ENCODE measurements around the gene MYORG. TPM values are rescaled to one million over a fixed set of nuclear protein-coding genes. Genes with fewer than 3 reads are reported as not detected.

MYORG gene
- total RNA-seq, 1 donor, result 1.3 TPM

DNA sequence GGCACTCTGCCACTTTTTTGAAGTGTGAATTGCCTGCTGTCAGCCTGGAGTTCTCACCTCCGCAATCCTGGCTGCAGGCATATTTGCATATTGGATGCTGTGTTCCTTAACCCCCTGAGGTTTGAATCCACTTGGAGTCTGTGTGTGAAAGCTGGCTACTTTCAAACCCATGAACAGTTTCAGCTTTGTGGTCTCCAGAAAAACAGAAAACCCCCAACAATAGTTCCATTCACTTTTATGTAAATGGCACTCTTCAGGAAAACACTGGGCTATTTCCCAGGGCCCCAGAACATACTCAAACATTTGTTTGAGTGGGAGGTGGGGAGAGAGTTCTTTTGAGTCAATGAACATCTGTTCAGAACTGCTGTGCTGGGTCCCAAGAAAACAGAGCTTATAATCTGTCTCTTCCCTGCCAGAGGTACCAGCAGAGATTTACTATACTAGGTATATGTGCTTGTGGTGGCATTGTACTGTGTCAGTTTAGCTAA is 42.3 kb downstream of the MYORG start:
- DNase-seq (ENCODE audit: low read depth), result no peak
- TF ChIP-seq, protein P1, sequence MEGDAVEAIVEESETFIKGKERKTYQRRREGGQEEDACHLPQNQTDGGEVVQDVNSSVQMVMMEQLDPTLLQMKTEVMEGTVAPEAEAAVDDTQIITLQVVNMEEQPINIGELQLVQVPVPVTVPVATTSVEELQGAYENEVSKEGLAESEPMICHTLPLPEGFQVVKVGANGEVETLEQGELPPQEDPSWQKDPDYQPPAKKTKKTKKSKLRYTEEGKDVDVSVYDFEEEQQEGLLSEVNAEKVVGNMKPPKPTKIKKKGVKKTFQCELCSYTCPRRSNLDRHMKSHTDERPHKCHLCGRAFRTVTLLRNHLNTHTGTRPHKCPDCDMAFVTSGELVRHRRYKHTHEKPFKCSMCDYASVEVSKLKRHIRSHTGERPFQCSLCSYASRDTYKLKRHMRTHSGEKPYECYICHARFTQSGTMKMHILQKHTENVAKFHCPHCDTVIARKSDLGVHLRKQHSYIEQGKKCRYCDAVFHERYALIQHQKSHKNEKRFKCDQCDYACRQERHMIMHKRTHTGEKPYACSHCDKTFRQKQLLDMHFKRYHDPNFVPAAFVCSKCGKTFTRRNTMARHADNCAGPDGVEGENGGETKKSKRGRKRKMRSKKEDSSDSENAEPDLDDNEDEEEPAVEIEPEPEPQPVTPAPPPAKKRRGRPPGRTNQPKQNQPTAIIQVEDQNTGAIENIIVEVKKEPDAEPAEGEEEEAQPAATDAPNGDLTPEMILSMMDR (IDR thresholded peaks at IDR 0.05; ENCODE audit: insufficient read depth, low read length), result no peak
- no peak overlapping the region for H3K4me3 ChIP-seq (ENCODE audit: low read depth, low read length)

DNA sequence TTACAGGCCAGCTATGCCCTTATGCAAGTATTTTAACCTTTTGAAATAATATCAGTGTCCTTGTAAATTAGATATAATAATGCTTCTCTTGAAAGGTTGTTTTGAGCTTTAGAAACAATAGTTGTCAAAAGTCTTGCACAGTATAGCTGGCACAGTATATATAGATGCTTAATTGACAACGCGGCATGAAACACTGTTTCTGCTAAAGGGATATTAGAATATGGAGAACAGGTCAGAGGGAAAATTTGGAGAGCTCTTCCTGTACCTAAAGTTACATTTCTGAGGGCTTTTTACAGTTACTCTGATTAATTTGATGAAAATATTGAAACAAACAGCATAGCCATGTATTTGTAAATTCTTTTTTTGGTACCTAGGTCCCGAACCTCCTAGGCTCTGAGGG is 42.9 kb downstream of the MYORG start:
- TF ChIP-seq, protein P1 (IDR thresholded peaks at IDR 0.05; ENCODE audit: insufficient read depth, low read length), result no peak
- no peak for DNase-seq (ENCODE audit: low read depth)
- H3K4me3 ChIP-seq (ENCODE audit: low read depth, low read length), result no peak overlapping the region

DNA sequence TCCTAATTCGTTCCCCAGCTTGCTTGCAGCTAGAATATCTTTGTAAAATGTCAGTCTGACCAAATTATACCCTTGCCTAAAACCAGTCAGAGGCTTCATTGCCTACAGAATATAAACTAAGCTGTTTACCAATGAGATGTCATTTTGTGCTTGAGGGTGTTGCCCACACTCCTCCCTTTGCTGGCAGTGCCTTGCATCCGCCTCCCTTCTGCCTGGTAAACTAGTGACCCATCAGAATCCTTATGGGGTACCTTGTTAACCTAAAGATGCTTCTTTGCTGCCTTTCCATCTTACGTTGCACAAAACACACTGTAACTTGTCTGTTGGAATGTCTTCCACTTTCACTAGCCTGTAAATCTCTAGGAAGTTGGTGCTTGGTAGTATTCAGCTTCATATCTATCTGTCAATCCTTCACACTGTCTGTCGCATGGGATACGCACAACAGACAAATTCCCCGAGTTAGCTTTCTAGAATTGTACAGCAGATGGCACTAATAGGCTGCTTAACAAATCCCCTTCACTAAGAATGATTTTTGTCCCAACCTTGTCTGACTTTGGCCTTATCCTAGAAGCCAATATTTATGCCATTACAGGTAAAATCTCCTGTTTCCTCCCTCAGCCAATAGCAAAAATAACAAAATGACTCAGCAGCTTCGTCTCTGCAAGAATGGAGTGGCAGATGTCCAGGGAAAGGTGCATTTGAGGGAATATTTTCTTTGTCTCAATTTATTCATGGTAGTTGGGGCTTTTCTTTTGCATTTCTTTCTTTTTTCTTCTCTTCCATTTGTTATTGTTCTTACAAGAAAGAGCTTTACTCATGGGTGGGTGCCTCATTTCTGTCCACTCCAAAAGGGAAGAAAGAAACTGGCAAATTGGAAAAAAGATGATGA is 44.4 kb downstream of the MYORG start:
- no peak overlapping the region for H3K4me3 ChIP-seq (ENCODE audit: low read depth, low read length)
- TF ChIP-seq, protein P1 (IDR thresholded peaks at IDR 0.05; ENCODE audit: insufficient read depth, low read length), result peak; percentile 68
- peak; percentile 76 for DNase-seq (ENCODE audit: low read depth)

DNA sequence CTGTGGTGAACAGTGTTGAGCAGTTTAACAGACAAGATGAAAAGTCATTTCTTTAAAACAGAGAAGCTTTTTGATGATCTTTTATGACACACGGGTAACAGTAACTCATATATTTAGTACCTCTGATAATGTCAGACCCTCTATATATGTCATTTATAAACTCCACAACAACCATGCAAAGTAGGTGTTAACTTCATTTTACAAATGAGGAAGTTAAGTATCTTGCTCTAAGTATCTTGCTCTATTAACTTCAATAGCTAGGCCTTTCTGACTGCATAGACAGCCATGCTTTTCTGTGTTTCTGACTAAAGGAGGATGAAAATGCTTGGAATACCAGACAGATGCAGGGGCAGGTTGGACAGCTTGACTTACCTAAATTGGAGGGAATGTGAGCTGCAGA is 45.5 kb downstream of the MYORG start:
- no peak for DNase-seq (ENCODE audit: low read depth)
- no peak overlapping the region for H3K4me3 ChIP-seq (ENCODE audit: low read depth, low read length)
- TF ChIP-seq, protein P1 (IDR thresholded peaks at IDR 0.05; ENCODE audit: insufficient read depth, low read length), result no peak

DNA sequence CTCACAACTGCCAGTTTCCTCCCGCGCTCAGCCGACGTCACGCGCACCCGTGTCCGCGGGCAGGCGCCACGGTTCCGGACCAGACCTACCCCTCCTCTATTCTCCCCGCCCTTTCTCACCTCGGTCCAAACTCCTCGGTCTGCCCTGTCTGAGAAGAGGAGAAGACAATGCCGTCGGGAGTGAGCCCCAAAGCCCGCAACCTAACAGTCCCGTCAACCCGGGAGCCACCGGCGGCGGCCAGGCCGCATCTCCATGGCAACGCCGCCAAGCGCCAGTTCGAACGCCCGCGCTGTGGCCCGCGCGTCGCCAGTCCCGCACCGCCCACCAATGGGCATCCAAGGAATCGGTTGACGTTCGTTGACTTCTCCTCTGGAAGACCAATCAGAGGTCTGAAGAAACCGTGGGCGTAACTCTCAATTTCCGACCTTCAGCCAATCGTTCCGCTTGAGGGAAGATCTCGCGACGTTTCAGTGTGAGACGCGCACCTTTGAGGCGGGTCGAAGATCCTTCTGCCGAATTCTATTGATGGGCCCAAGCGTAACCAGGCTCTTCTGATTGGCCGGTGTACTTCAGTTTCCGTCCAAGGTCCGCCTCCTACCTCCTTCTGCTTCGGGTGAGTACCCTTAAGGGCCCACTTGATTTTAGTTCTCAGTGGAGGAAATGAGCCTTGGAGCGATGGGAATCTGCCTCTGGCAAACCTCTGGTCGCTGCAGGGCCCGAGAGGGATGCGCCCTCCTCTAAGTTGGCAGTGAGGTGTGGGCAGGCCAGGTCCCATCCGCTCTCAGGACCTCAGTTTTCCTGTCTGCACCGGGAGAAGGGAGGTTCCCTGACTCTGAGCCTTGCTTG is 47.5 kb downstream of the MYORG start, which contains the start of the genes KIF24 and NUDT2:
KIF24 (minus strand) TSS at position 282 of the 846 bp plus-strand sequence. CDS start 17,922 bp downstream, outside the sequence.
NUDT2 (plus strand) TSS at position 583 of the 846 bp plus-strand sequence. CDS start 9,471 bp downstream, outside the sequence.
- TF ChIP-seq, protein P1 (IDR thresholded peaks at IDR 0.05; ENCODE audit: insufficient read depth, low read length), result no peak
- DNase-seq (ENCODE audit: low read depth), result peak; percentile 100

DNA sequence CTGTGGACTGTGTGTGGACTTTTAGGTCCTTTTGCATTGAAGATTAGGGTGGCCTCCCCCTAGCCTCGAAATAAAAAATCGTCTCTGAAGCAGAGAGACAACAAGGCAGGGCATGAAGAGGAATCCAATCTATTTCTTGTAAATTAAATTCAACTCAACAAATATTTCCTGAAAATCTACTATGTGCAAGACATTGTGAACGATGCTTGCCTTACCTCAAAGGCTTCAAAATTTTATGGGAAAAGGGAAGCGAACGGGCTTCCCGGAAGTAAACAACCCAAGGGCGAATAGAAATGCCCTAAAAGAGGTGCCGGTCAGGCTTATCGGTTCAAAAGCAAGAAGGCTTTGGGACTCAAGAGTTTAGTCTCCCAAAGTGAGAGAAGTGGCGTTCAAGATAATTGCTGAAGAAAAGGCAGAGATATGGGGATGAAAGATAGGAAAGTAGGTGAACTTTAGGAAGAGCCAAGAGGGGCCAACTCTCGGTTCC is 48.2 kb downstream of the MYORG start:
- peak overlapping the region; percentile 85 for H3K4me3 ChIP-seq (ENCODE audit: low read depth, low read length)
- TF ChIP-seq, protein P1 (IDR thresholded peaks at IDR 0.05; ENCODE audit: insufficient read depth, low read length), result no peak
- DNase-seq (ENCODE audit: low read depth), result peak; percentile 44

More for the DNA sequence above, 47.5 kb downstream of the MYORG start, which contains the start of the genes KIF24 and NUDT2:
- peak within 1 kb of the TSS; percentile 97 for H3K4me3 ChIP-seq (ENCODE audit: low read depth, low read length)

All from fibroblast of the aortic adventitia (primary cell).